ENCODE data around the gene TARDBP.

DNA sequence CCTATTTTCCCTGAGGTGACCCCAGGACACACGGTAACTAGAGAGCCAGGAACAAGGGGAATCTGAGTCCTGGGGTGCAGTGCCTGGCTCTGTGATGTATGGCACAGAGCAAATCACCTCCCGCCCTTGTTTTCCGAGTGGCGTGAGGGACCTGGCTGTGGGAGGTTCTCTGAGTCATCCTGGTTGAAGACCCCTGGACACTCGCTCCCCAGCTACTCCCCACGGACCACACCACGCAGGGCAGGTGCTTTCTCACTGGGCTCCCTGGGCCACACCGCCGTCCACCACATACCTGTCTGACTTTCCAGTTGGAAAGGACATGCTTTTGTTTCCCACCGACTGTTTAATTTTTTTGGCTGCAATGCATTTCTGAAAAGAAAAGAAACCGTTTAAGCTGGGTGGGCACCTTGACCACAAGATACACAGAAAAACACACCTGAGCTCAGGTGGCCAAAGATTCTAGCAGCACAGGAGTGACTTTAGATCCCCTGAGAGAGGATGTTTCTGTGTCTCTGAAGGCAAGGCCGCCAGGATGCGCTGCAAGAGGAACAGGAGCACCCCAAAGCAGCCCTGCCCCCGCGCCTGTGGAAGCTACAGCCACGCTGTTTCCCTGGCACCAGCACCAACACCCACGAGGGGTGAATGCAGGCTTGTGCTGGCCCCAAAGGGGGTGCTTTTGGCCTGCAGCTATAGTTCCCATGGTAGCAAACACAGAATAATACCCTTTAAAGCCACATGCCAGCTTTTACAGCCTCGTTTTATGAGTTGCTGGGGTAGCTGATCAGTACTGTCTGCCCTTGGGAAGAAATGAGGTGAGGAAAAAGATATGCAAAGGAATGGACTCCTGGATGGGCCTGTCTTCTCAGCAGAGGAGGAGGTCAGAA is 55.5 kb downstream of the TARDBP start:
- TF ChIP-seq EZH2 (IDR thresholded peaks at IDR 0.05; ENCODE audit: borderline replicate concordance, low read length), result no peak
- TF ChIP-seq, protein P1, sequence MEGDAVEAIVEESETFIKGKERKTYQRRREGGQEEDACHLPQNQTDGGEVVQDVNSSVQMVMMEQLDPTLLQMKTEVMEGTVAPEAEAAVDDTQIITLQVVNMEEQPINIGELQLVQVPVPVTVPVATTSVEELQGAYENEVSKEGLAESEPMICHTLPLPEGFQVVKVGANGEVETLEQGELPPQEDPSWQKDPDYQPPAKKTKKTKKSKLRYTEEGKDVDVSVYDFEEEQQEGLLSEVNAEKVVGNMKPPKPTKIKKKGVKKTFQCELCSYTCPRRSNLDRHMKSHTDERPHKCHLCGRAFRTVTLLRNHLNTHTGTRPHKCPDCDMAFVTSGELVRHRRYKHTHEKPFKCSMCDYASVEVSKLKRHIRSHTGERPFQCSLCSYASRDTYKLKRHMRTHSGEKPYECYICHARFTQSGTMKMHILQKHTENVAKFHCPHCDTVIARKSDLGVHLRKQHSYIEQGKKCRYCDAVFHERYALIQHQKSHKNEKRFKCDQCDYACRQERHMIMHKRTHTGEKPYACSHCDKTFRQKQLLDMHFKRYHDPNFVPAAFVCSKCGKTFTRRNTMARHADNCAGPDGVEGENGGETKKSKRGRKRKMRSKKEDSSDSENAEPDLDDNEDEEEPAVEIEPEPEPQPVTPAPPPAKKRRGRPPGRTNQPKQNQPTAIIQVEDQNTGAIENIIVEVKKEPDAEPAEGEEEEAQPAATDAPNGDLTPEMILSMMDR (IDR thresholded peaks at IDR 0.05; ENCODE audit: low read length), result no peak

All from OCI-LY1 (cell line).